Aorta (tissue), 5 donors: ENCODE measurements around the gene ATP4B. TPM values are rescaled to one million over a fixed set of nuclear protein-coding genes. Genes with fewer than 3 reads are reported as not detected.

Experiments used
- ATAC-seq: fragments of 200-7000 bp; cut with Tn5 transposase; one replicate; pipeline ENCODE4 v1.9.1; 2022; ENCODE audit warnings: moderate library complexity; ENCODE audit not compliant: low FRiP score
- DNase-seq, 2 donors: peaks; one replicate each; pipeline ENCODE4 v3.0.0-alpha.2; 2020
- H3K27ac ChIP-seq, 2 donors: one replicate each; pipeline ENCODE4 v1.5.1; 2013; ENCODE audit warnings: low read length in 2 of 2, mild to moderate bottlenecking in 2 of 2, moderate library complexity in 2 of 2, control low read depth in 1 of 2, inconsistent platforms in 1 of 2, low read depth in 1 of 2
- H3K27me3 ChIP-seq, 2 donors: one replicate each; pipeline ENCODE4 v1.6.1; 2013; ENCODE audit warnings: control low read depth in 1 of 2, low read length in 1 of 2, mild to moderate bottlenecking in 1 of 2, moderate library complexity in 1 of 2; ENCODE audit not compliant: insufficient read depth in 2 of 2, control insufficient read depth in 1 of 2
- H3K36me3 ChIP-seq, 2 donors: one replicate each; pipeline ENCODE4 v1.6.1; 2013; ENCODE audit warnings: control low read depth in 1 of 2, low read length in 1 of 2, mild to moderate bottlenecking in 1 of 2; ENCODE audit not compliant: insufficient read depth in 2 of 2, control insufficient read depth in 1 of 2
- H3K4me1 ChIP-seq, 2 donors: one replicate each; pipeline ENCODE4 v1.6.1; 2013; ENCODE audit warnings: low read length in 2 of 2, control low read depth in 1 of 2, mild to moderate bottlenecking in 1 of 2, moderate library complexity in 1 of 2; ENCODE audit not compliant: insufficient read depth in 2 of 2, control insufficient read depth in 1 of 2
- H3K4me3 ChIP-seq, 2 donors: one replicate each; pipeline ENCODE4 v1.5.1; 2013; ENCODE audit warnings: low read length in 2 of 2, control low read depth in 1 of 2, mild to moderate bottlenecking in 1 of 2
- H3K9me3 ChIP-seq: one replicate; pipeline ENCODE4 v1.6.1; 2013; ENCODE audit warnings: mild to moderate bottlenecking, low read length; ENCODE audit not compliant: control insufficient read depth
- WGBS, 2 donors: extraction: QIAGEN DNeasy Blood & Tissue Kit; methylation state at CpG; one replicate each; pipeline ENCODE4 v1.1.7; 2013; 5-methylcytosine and 5-hydroxymethylcytosine counted together
- intact Hi-C, 2 donors: fragments of 100-400 bp; cut with DNase I; formaldehyde crosslinking; loops; one replicate each; pipeline versions ENCODE4 v1.14.2 to v1.15.0; 2022
- polyA plus RNA-seq, 2 donors: library from polyadenylated mRNA; stranded (reverse); fragments of 200-250 nt; gene quantifications; one replicate each; pipeline ENCODE4 v1.2.3, GENCODE V29; 2013
- total RNA-seq, 2 donors: library from RNA; stranded (reverse); fragmentation: NEBNext Ultra II Directional; extraction: Animal tissue kit (Norgen Biotek cat#: 25700); gene quantifications; one replicate each; pipeline ENCODE4 v1.2.1, GENCODE V29; 2021
- donor health status: healthy with polysubstance abuse.
- donor health status: Bipolar disorder and iron deficiency.
- donor health status: DM: no; HTN: no; CAD: no.
- donor health status: DM: no; HTN: no; CAD: no.
- donor health status: DM: yes; HTN: yes; CAD: no.

The ATP4B gene
- total and polyA plus RNA-seq, 4 donors: not detected

DNA sequence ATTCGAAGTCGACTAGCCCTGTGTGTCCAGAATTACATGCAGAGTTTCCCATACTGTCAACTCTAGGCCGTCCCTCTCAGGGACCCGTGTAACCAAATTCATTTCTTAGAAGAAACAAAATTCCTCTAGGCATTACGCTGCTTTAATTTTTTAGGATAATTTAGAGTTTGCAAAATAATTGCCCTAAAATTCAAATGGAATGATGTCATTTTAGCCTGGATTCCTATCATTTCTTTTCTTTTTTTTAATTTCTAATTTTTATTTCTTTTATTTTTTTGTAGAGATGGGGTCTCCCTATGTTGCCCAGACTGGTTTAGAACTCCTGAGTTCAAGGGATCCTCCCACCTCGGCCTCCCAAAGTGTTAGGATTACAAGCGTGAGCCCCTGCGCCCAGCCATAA is 1.3 kb upstream of the ATP4B start:
- H3K27me3 ChIP-seq: no peaks in the 10 kb centered on the region
- DNase-seq (no peak), ATAC-seq (no peak)
- no peaks in the 10 kb centered on the region for H3K36me3 ChIP-seq
- intact Hi-C loops: no loop called here
- no peak overlapping the region for H3K27ac ChIP-seq
- WGBS, 2 donors: 82 to 86% methylated on average over 8 of the region's 8 CpGs
- no peak overlapping the region for H3K4me3 ChIP-seq
- H3K4me1 ChIP-seq: no peaks in the 10 kb centered on the region
- no peaks in the 10 kb centered on the region for H3K9me3 ChIP-seq

- no peaks in the 10 kb centered on the region for H3K27me3 ChIP-seq
- no peak overlapping the region for H3K4me3 ChIP-seq
- WGBS, 2 donors: 78 to 81% methylated on average over 13 to 14 of the region's 14 CpGs
- no peaks in the 10 kb centered on the region for H3K36me3 ChIP-seq
- H3K9me3 ChIP-seq: no peaks in the 10 kb centered on the region
- H3K4me1 ChIP-seq: no peaks in the 10 kb centered on the region
- ATAC-seq: no peak
- peak; percentile 21 to 46 for DNase-seq
- no peak overlapping the region for H3K27ac ChIP-seq
- intact Hi-C loops: no loop called here
Measured at GRCh38 chr13:113658836-113659235, 838 bp upstream of the ATP4B start.

DNA sequence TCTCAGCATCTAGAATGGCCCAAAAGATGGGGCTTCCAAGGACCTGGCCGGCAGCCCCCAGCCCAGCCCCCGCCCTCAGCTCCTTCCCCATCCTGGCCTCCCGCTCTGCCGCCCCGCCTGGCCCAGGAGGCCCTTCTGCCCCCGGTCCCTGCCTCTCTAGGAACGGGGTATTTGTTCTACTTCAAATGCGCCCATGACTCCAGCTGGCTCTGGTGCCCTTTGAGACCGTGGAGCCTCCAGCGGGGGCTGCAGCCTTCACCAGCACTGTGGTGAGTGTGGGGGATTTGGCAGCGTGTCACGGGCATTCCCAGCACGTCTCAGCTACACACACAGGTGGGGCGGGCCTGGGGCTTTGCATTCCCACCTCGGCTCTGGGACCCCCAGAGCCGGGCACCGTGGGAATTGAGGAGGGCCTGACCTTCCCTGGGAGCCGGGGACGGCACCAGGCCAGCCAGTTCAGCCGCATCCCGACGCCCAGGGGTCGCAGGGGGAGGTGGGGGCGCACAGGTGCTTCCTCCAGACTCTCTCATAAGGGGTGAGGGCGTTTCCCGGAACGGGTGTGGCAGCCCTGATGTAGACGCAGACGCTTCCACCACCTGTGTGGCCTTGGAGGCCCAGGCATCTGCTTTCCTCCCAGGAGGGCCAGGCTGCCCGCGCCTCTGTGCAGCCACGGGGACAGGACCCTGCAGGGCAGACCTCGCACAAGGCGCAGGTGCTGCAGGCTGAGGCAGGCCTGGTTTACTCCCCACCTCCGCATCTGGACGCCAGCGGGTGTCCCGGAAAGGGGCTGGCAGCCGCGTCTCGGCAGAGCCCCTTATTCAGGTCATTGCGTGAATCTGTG is 947 bp downstream of the ATP4B start:
- H3K4me1 ChIP-seq: no peaks in the 10 kb centered on the region
- no peak for ATAC-seq
- no peak overlapping the region for H3K27ac ChIP-seq
- no peaks in the 10 kb centered on the region for H3K9me3 ChIP-seq
- no peak overlapping the region for H3K4me3 ChIP-seq
- no peaks in the 10 kb centered on the region for H3K36me3 ChIP-seq
- intact Hi-C loops: no loop called here
- 90 to 92% methylated on average over 41 to 42 of the region's 42 CpGs for WGBS, 2 donors
- no peaks in the 10 kb centered on the region for H3K27me3 ChIP-seq
- DNase-seq: peak; percentile 42 to 70

DNA sequence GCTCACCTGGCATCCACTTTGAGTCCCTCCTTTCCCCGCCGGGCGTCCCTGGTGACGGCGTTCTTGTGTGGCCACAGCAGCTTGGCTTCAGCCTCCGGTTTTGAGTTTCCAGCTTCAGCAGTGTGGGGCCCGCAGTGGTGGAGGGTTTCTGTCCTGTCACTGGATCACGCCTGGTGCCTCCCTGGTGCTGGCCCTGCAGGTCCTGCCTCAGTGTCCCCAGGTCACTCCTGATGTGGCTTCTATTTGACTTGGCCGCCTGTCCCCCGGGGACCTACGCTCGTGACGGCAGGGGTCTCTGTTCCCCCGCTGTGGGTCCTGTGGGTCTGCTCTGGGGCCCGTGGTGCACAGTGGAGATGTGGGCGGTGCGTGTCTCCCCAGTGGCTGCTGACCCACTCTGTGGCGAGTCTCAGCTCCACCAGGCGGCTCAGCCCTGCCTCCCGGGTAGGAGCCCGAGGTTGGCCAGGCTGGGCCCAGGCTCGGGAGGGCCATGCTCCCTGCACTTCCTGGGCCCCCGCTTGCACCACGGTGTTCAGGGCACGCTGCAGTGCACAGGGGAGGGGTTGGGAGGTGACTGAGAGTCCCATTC is 1.9 kb downstream of the ATP4B start:
- no peaks in the 10 kb centered on the region for H3K4me1 ChIP-seq
- H3K36me3 ChIP-seq: no peaks in the 10 kb centered on the region
- 91% methylated on average over 25 of the region's 25 CpGs for WGBS, 2 donors
- H3K27ac ChIP-seq: no peak overlapping the region
- intact Hi-C loops: no loop called here
- no peaks in the 10 kb centered on the region for H3K27me3 ChIP-seq
- DNase-seq (peak; percentile 42 to 72), ATAC-seq (no peak)
- H3K4me3 ChIP-seq: no peak overlapping the region
- H3K9me3 ChIP-seq: no peaks in the 10 kb centered on the region

GRCh38 chr13:113655346-113656002 is 2.5 kb downstream of the ATP4B start:
- intact Hi-C loops: no loop called here
- Histone ChIP-seq H3K27me3 (no peaks in the 10 kb centered on the region), H3K4me3 (no peak overlapping the region), H3K9me3 (no peaks in the 10 kb centered on the region), H3K4me1 (no peaks in the 10 kb centered on the region), H3K27ac (no peak overlapping the region), H3K36me3 (no peaks in the 10 kb centered on the region)
- WGBS, 2 donors: 88 to 89% methylated on average over 15 of the region's 15 CpGs
- ATAC-seq (no peak), DNase-seq (peak in 1 of 2 donors; percentile 33)

DNA sequence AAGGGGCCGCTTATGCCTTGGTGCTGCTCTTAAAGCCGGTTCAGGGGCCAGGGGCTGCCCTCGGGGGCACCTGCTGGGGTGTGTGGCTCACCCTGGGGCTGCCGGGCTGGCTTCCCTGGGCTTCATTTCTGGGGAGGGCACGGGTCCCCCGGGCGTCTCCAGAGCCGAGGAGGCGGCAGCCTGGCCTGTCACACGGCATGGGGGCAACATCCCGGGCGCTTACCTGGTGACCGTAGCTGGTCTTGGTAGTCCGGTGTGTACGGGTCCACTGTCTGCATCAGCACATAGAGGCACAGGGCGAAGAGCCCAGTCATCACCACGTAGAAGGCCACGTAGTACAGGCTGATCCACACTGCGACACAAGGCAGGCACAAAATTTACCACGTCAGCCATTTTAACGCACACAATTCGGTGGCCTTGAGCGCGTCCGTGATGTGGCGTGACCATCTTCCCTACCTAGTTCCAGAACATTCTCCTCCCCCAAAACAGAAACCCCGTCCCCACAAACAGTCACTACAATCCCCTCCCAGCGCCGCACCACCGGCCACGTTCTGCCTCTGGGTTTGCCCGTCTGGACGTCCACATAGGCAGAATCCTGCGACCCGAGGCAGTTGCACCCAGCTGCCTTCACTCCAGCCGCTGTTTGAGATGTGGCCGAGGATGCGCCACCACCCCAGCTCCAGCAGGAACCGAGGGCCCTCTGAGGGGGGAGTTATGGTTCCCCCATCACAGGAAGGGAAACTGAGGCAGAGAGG is 3.2 kb downstream of the ATP4B start:
- ATAC-seq: no peak
- peak; percentile 38 to 73 for DNase-seq

DNA sequence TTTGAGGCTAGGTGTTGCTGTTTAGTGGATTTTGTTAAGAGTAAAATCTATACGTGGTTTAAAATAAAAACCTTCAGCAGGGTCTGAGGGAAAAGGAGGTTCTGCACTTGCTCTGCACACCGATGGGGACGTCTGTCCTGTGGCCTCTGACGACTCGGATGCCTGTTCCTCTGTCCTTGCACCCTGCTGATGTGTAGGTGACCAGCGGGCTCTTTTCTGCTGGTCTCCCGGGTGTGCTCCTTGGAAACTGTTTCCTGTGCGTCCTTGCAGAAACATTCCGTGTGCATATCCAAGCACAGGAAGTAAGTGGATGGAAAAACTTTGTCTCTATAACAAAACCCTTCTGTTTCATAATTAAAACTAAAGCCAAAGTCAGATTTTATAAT is 3.8 kb downstream of the ATP4B start:
- no peak overlapping the region for H3K4me3 ChIP-seq
- WGBS, 2 donors: 80 to 82% methylated on average over 9 of the region's 9 CpGs
- no peaks in the 10 kb centered on the region for H3K27me3 ChIP-seq
- no peak overlapping the region for H3K27ac ChIP-seq
- ATAC-seq: no peak
- H3K4me1 ChIP-seq: no peaks in the 10 kb centered on the region
- no peaks in the 10 kb centered on the region for H3K9me3 ChIP-seq
- H3K36me3 ChIP-seq: no peaks in the 10 kb centered on the region
- intact Hi-C loops: no loop called here
- DNase-seq: peak in 1 of 2 donors; percentile 37

More for the DNA sequence above, 3.2 kb downstream of the ATP4B start:
- no peaks in the 10 kb centered on the region for H3K4me1 ChIP-seq
- H3K4me3 ChIP-seq: no peak overlapping the region
- H3K36me3 ChIP-seq: no peaks in the 10 kb centered on the region
- no peaks in the 10 kb centered on the region for H3K27me3 ChIP-seq
- no peaks in the 10 kb centered on the region for H3K9me3 ChIP-seq
- no peak overlapping the region for H3K27ac ChIP-seq
- WGBS, 2 donors: 88 to 91% methylated on average over 39 of the region's 39 CpGs
- intact Hi-C loops: no loop called here

GRCh38 chr13:113653264-113654174 is 4.5 kb downstream of the ATP4B start:
- Histone ChIP-seq H3K27ac (no peak overlapping the region), H3K27me3 (no peaks in the 10 kb centered on the region), H3K4me3 (no peak overlapping the region), H3K36me3 (no peaks in the 10 kb centered on the region), H3K4me1 (no peaks in the 10 kb centered on the region), H3K9me3 (no peaks in the 10 kb centered on the region)
- ATAC-seq: no peak
- 80 to 82% methylated on average over 23 to 24 of the region's 24 CpGs for WGBS, 2 donors
- intact Hi-C loops: no loop called here
- peak; percentile 26 to 61 for DNase-seq
